NOMO-1 treated with DMSO at 0.1 percent for 48 hours (cell line): Measurements from ENCODE around the gene BRPF1.
"Not testable (repeated sequence)": the region's sequence is repeated elsewhere in the genome, so short reads cannot be mapped to it uniquely, and the experiment has no call there.

Source experiments
- DNase-seq: peaks from one replicate; lab custom pipeline; 2025; ENCODE audit not compliant: unreplicated experiment; lab: John Stamatoyannopoulos, UW

The BRPF1 gene

GRCh38 chr3:9767418-9767817 lies 35.9 kb downstream of the BRPF1 start:
- DNase-seq: no peak

GRCh38 chr3:9768141-9768775 lies 36.7 kb downstream of the BRPF1 start:
- DNase-seq: no peak

DNA sequence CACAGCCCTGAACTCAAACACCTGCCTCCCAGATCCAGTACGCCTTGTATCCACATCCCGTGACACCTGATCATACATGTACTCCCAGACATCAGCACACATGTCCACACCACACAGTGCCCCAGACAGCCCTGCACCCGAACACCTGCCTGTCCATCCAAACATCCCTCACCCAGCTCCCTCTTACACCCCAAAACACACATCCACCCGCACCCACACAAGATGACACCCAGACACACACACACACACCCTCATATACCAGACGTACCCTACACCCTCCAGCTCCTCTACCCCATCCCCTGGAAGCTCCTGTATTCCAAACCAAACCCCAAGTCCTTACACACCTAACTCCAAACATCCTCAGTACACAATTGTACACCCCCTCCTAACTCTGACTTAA lies 37.5 kb downstream of the BRPF1 start:
- no peak for DNase-seq

- DNase-seq: peak; percentile 39
Observed at GRCh38 chr3:9769426-9770275, 38.1 kb downstream of the BRPF1 start, which contains the start of gene CAMK1. TSS of gene CAMK1 (minus strand) at chr3:9769947. CDS start at chr3:9767749, 2,198 bp downstream.

DNA sequence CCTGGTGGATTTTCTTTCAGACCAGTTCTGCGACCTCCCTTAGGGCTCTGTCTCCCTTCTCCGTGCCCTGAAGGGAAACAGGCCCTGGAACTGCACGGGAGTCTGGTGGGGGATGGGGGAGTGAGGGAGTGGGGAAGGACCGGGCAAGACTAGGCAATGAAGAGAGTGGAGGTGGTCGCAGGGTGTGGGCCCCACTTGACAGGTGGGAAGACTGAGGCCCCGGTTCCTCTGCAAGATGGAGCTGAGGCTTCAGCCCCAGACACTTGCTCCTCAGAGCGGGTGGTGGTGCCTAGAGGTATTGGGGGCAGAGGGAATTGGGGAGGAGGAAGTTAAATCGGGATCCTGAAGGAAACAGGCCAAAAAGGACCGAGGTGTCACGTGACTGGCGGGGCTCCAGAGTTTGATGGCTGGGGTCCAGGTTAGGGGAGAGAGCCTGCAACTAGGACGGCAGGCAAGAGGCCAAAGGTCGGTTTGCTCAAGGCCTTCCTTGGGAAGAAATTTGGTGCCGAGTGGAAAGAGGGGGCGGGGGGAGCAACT lies 38.8 kb downstream of the BRPF1 start:
- DNase-seq: no peak

- not testable (repeated sequence) for DNase-seq
Observed at GRCh38 chr3:9771007-9771406, 39.5 kb downstream of the BRPF1 start.

DNA sequence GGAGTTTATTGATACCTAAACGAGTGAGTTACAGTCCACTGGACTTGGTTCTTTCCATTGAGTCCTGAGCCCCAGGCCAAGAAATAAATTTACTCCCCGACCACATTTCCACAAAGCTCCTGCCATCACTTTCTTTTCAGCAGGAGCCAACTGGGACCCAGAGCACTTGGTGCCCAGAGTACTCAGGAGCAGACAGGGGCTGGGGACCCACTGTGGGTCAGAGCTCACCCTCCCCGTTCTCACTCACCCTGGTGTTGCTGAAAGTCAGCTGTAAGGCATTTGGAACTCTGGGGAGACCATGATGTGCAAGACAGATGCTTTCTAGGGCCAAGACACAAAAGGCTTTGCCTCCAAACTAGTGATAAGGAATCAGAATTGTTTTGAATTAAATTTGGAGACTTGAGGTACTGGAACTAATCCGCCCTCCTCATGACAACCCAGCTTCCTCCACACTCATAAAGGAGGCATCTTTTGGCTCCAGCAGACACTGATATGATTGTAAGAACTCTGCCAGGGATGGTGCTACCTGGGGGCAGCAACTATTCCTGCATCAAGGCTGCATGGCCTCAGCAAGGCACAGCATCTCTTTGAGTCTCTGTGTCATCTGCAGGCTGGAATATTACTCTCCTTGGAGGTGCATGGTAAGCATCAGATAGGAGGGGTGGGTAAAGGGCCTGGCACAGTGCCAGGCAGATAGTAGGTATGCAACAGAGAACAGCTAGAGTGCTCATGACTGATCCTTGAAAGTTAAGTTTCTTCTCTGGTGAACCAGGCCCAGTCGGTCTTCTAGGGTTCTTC lies 45.6 kb downstream of the BRPF1 start:
- no peak for DNase-seq

GRCh38 chr3:9777694-9778021 lies 46.1 kb downstream of the BRPF1 start:
- no peak for DNase-seq

DNA sequence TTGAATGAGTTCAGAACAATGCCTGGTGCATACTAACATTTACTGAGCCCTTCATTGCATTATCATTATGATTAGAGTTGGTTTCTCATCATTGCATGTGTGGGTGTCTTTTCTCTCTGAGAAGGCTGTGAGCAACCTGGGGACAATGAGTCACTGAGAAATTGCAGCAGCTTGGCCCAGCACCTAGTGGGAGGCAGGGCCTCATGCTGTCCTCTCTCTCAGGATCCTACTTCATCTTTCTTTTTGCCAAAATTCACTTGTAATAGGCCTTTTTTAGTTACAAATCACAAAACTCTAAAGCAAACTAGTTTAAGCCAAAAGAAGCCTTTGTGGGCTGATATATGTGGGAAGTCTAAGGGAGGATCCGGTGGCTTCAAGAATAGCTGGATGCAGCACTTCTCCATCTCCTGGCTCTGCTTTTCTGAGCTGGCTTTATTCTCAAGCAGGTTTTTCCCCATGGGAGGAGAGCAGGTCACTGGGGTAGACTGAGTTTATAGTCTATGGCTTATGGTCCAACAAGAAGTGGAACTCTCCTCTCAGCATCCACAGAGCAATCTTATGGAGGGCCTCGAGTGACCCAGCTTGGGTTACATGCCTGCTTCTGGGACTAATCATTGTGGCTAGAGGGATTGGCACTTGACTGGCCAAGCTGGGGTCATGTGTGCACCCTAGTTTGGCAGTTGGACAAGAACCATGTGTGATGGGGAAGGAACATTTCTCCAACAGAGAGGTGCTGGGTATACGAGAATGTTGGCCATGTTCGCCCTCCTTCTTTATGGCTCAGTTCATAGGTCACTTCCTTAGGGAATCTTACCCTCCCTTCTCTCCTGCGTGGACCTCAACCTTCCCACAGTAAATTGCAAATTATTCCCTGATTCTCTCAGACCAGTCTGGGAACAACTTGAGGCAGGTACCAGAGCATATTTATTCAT lies 46.9 kb downstream of the BRPF1 start:
- DNase-seq: peak; percentile 22

- DNase-seq: peak; percentile 34
Observed at GRCh38 chr3:9779075-9779593, 47.6 kb downstream of the BRPF1 start.

DNA sequence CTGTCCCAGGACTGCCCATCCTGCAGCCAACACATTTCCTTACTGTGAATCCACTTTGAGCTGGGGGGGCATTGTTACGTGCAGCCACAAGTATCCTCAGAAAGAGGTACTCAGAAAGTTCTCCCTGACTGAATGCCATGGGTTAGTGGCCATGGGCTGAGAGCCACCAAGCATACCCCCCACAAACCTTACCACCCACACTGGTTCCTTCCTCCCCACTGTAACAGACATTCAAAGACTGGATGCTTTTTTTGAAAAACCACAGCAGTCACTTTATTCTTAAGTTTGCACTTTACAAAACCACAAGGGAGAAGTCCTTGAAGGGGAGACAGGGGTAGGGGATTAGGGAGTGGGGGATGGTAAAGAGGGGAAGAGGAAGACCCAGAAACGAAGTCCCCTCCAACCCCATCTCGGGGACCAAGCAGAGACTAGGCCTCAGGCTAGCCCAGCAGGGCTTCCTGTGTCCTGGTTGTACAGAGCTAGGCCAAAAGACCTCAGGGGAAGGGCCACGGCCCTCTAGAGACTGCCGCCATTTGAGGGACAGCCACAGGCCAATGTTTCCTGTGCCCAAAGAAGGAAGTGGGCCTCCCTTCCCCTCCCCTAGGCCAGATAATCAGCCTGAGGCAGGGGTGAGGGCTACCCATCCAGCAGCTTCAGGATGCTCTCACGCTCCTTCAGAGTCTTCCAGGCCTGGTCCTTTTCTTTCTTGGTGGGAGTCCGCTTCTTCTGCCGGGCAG lies 48.4 kb downstream of the BRPF1 start:
- DNase-seq: peak; percentile 92

DNA sequence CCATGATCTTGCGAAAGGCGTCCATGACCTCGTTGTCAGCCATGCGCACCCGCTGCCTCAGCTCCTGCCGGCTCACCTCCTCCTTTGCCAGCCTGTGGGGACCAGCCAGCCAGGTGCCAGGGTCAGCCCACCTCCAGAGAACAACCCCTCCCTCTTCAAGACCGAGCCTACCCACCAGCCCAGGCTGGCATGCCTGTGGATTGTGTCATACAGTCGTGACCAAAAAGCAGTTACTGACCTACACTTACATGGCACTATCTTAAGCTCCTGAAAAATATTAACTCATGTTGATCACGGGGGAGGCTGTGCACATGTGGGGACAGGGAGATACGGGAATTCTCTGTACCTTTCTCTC lies 48.9 kb downstream of the BRPF1 start:
- no peak for DNase-seq

DNA sequence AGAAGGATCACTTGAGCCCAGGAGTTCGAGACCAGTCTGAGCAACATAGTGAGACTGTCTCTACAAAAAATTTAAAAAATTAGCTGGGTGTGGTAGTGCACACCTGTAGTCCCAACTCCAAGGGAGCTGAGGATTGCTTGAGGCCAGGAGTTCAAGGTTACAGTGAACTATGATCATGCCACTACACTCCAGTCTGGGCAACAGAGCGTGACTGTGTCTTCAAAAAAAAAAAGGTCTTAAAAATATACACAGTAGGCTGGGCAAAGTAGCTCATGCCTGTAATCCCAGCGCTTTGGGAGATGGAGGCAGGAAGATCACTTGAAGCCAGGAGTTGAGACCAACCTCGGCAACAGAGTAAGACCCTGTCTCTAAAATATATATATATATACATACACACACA lies 49.4 kb downstream of the BRPF1 start:
- no peak for DNase-seq

GRCh38 chr3:9781551-9781950 lies 50.0 kb downstream of the BRPF1 start:
- DNase-seq: peak; percentile 19

DNA sequence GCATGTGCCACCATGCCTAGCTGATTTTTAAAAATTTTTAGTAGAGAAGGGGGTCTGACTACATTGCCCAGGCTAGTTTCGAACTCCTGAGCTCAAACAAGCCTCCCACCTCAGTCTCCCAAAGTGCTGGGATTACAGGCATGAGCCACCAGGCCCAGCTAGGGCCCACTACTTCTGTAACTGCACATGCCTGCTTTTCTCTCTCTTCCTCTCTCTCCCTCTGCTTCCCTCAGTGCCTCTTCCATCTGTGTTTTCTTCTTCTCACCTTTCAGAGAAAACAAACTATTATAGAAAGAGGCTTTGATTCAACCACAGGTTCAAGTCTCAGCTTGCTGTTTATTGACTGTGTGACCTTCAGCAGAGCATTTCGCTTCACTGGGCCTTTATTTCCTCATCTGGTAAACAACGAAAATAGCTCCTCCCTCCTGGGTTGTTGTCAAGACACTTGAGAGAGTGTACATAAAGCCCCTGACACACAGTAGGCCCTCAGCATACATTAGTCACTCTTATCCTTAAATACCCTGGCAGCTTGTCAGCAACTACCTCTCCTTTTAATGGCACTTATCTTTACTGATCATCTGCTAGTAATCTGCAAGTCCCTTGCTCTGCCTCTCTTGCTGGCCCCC lies 50.6 kb downstream of the BRPF1 start:
- no peak for DNase-seq

- peak; percentile 19 for DNase-seq
Observed at GRCh38 chr3:9782770-9783169, 51.2 kb downstream of the BRPF1 start.

GRCh38 chr3:9783954-9784353 lies 52.4 kb downstream of the BRPF1 start:
- no peak for DNase-seq

GRCh38 chr3:9784965-9785364 lies 53.4 kb downstream of the BRPF1 start:
- DNase-seq: peak; percentile 13

GRCh38 chr3:9785602-9786001 lies 54.1 kb downstream of the BRPF1 start:
- no peak for DNase-seq
